Mesenchymal stem cell (in vitro differentiated cells and primary cell): Measurements from ENCODE around the gene GAGE10.
"Not testable (repeated sequence)": the region's sequence is repeated elsewhere in the genome, so short reads cannot be mapped to it uniquely, and the experiment has no call there.

Source experiments
- DNase-seq: peaks from one replicate; pipeline ENCODE4 v3.0.0-alpha.2; 2013
- H2AFZ ChIP-seq: one replicate; pipeline ENCODE4 v1.6.1; 2013; ENCODE audit warnings: low read depth, mild to moderate bottlenecking, control low read depth, inconsistent platforms, low read length, moderate library complexity
- H2AK5ac ChIP-seq: 2 replicates; pipeline ENCODE4 v1.6.1; 2013; ENCODE audit warnings: low read length, moderate library complexity, mild to moderate bottlenecking, inconsistent platforms; ENCODE audit not compliant: severe bottlenecking
- H2BK120ac ChIP-seq: one replicate; pipeline ENCODE4 v1.6.1; 2013; ENCODE audit warnings: low read depth, mild to moderate bottlenecking, inconsistent platforms, low read length, moderate library complexity
- H2BK12ac ChIP-seq, 2 experiments: one replicate each; pipeline ENCODE4 v1.6.1; 2013; ENCODE audit warnings: inconsistent platforms in 2 of 2, low read length in 2 of 2, mild to moderate bottlenecking in 2 of 2, moderate library complexity in 2 of 2, control low read depth in 1 of 2
- H2BK15ac ChIP-seq: one replicate; pipeline ENCODE4 v1.6.1; 2013; ENCODE audit warnings: mild to moderate bottlenecking, low read depth, inconsistent platforms; ENCODE audit not compliant: poor library complexity, severe bottlenecking
- H2BK5ac ChIP-seq: 2 replicates; pipeline ENCODE4 v1.6.1; 2013; ENCODE audit warnings: low read depth, mild to moderate bottlenecking, low read length, control low read depth, inconsistent platforms; ENCODE audit not compliant: poor library complexity, severe bottlenecking
- H3K14ac ChIP-seq, 2 experiments: one replicate each; pipeline ENCODE4 v1.6.1; 2013; ENCODE audit warnings: inconsistent platforms in 2 of 2, low read length in 2 of 2, control low read depth in 1 of 2, mild to moderate bottlenecking in 1 of 2, moderate library complexity in 1 of 2
- H3K18ac ChIP-seq, 2 experiments: one replicate each; pipeline ENCODE4 v1.6.1; 2013; ENCODE audit warnings: inconsistent platforms in 2 of 2, low read length in 2 of 2, control low read depth in 1 of 2, low read depth in 1 of 2, mild to moderate bottlenecking in 1 of 2
- H3K23ac ChIP-seq, 2 experiments: one replicate each; pipeline ENCODE4 v1.6.1; 2013; ENCODE audit warnings: inconsistent platforms in 2 of 2, low read length in 2 of 2, mild to moderate bottlenecking in 2 of 2, moderate library complexity in 2 of 2, control low read depth in 1 of 2
- H3K27ac ChIP-seq: 2 replicates; pipeline ENCODE4 v1.5.1; 2013; ENCODE audit warnings: mild to moderate bottlenecking, moderate library complexity, low read length, control low read depth, inconsistent platforms; ENCODE audit not compliant: poor library complexity, severe bottlenecking
- H3K27me3 ChIP-seq, 2 experiments: 2 replicates each; pipeline versions ENCODE4 v1.6.1 to v1.7.0; 2013; ENCODE audit warnings: low read length in 2 of 2, mild to moderate bottlenecking in 2 of 2, moderate library complexity in 2 of 2, control low read depth in 1 of 2, inconsistent platforms in 1 of 2; ENCODE audit not compliant: control insufficient read depth in 1 of 2, insufficient read depth in 1 of 2
- H3K36me3 ChIP-seq, 2 experiments: 2 replicates each; pipeline versions ENCODE4 v1.6.1 to v1.7.0; 2013; ENCODE audit warnings: low read length in 2 of 2, control low read depth in 1 of 2, inconsistent platforms in 1 of 2, low read depth in 1 of 2, mild to moderate bottlenecking in 1 of 2; ENCODE audit not compliant: insufficient read depth in 2 of 2, control insufficient read depth in 1 of 2
- H3K4ac ChIP-seq, 2 experiments: one replicate each; pipeline ENCODE4 v1.6.1; 2013; ENCODE audit warnings: inconsistent platforms in 2 of 2, low read length in 2 of 2, mild to moderate bottlenecking in 2 of 2, moderate library complexity in 2 of 2, control low read depth in 1 of 2, low read depth in 1 of 2
- H3K4me1 ChIP-seq: 2 replicates; pipeline ENCODE4 v1.6.1; 2013; ENCODE audit warnings: low read depth, low read length, control low read depth; ENCODE audit not compliant: control insufficient read depth, insufficient read depth
- H3K4me2 ChIP-seq: 2 replicates; pipeline ENCODE4 v1.6.1; 2013; ENCODE audit warnings: low read length, mild to moderate bottlenecking, inconsistent platforms; ENCODE audit not compliant: poor library complexity, severe bottlenecking
- H3K4me3 ChIP-seq, 2 experiments: 2 replicates each; pipeline versions ENCODE4 v1.5.1 to v1.7.0; 2013; ENCODE audit warnings: low read length in 2 of 2, mild to moderate bottlenecking in 2 of 2, control low read depth in 1 of 2, low read depth in 1 of 2; ENCODE audit not compliant: insufficient read depth in 1 of 2
- H3K79me1 ChIP-seq: replicated peaks from 2 replicates; pipeline ENCODE4 v1.6.1; 2013; ENCODE audit warnings: mild to moderate bottlenecking, control low read depth, low read length, inconsistent platforms; ENCODE audit not compliant: poor library complexity, severe bottlenecking
- H3K9ac ChIP-seq: 2 replicates; pipeline ENCODE4 v1.7.0; 2013; ENCODE audit warnings: mild to moderate bottlenecking, low read length, moderate library complexity
- H3K9me3 ChIP-seq: 2 replicates; pipeline ENCODE4 v1.7.0; 2013; ENCODE audit warnings: mild to moderate bottlenecking, low read length; ENCODE audit not compliant: control insufficient read depth
- H4K8ac ChIP-seq: one replicate; pipeline ENCODE4 v1.6.1; 2013; ENCODE audit warnings: inconsistent platforms, mild to moderate bottlenecking, low read length, moderate library complexity
- H4K91ac ChIP-seq: one replicate; pipeline ENCODE4 v1.6.1; 2013; ENCODE audit warnings: mild to moderate bottlenecking, low read length, inconsistent platforms
- WGBS: methylation state at CpG from one replicate; pipeline ENCODE4 v1.1.7; 2013; ENCODE audit warnings: mixed read lengths; 5-methylcytosine and 5-hydroxymethylcytosine counted together

The GAGE10 gene

GRCh38 chrX:49307775-49308174, 4.3 kb downstream of the GAGE10 start:
- H2BK12ac ChIP-seq, H3K27ac ChIP-seq, H3K18ac ChIP-seq, H2AK5ac ChIP-seq, H3K23ac ChIP-seq, H3K4me1 ChIP-seq, H3K14ac ChIP-seq, H3K4me3 ChIP-seq, DNase-seq, H3K4ac ChIP-seq, H3K36me3 ChIP-seq, H4K8ac ChIP-seq, H2BK5ac ChIP-seq, H2BK120ac ChIP-seq, H2BK15ac ChIP-seq, H3K9me3 ChIP-seq, H2AFZ ChIP-seq, H3K4me2 ChIP-seq, H3K79me1 ChIP-seq, H3K9ac ChIP-seq, H4K91ac ChIP-seq: not testable (repeated sequence)
- H3K27me3 ChIP-seq, result peaks cover 0 to 55% of the 10 kb centered on the region in 2 experiments
- 67% methylated on average over 1 of the region's 2 CpGs for WGBS

GRCh38 chrX:49308604-49309269, 5.3 kb downstream of the GAGE10 start:
- Histone ChIP-seq H2BK12ac (no peak overlapping the region), H2AFZ (no peak overlapping the region), H3K23ac (no peak overlapping the region), H2BK15ac (no peak overlapping the region), H3K4me1 (peaks cover 2% of the 10 kb centered on the region), H3K9me3 (no peaks in the 10 kb centered on the region), H3K4ac (no peak overlapping the region), H4K8ac (peak overlapping the region; percentile 37), H3K18ac (no peak overlapping the region), H3K4me2 (no peak overlapping the region), H3K27ac (no peak overlapping the region), H3K4me3 (peak overlapping the region in 1 of 2 experiments; percentile 72), H2BK5ac (no peak overlapping the region), H4K91ac (no peak overlapping the region), H3K14ac (peak overlapping the region in 1 of 2 experiments; percentile 65), H3K9ac (peak overlapping the region; percentile 84), H3K36me3 (no peaks in the 10 kb centered on the region), H2AK5ac (no peak overlapping the region), H3K79me1 (no peaks in the 10 kb centered on the region), H2BK120ac (no peak overlapping the region), H3K27me3 (peaks cover 0 to 62% of the 10 kb centered on the region in 2 experiments)
- peak; percentile 14 for DNase-seq
- WGBS, result 94% methylated on average over 15 of the region's 15 CpGs

GRCh38 chrX:49309401-49309981, 6.0 kb downstream of the GAGE10 start:
- Histone ChIP-seq H2BK15ac (no peak overlapping the region), H3K4me2 (peak overlapping the region; percentile 16), H2AFZ (no peak overlapping the region), H3K27me3 (peaks cover 0 to 57% of the 10 kb centered on the region in 2 experiments), H2BK120ac (no peak overlapping the region), H4K8ac (peak overlapping the region; percentile 64), H3K27ac (peak overlapping the region; percentile 54), H3K4ac (no peak overlapping the region), H3K4me1 (peaks cover 2% of the 10 kb centered on the region), H3K18ac (no peak overlapping the region), H3K36me3 (no peaks in the 10 kb centered on the region), H3K9me3 (no peaks in the 10 kb centered on the region), H2BK12ac (no peak overlapping the region), H3K14ac (no peak overlapping the region), H2BK5ac (no peak overlapping the region), H2AK5ac (no peak overlapping the region), H3K79me1 (no peaks in the 10 kb centered on the region), H3K9ac (peak overlapping the region; percentile 84), H3K23ac (no peak overlapping the region), H3K4me3 (peak overlapping the region in 1 of 2 experiments; percentile 72), H4K91ac (no peak overlapping the region)
- WGBS, result 40% methylated on average over 5 of the region's 8 CpGs
- DNase-seq, result peak; percentile 23

GRCh38 chrX:49310371-49310770, 6.9 kb downstream of the GAGE10 start:
- H2BK15ac ChIP-seq, result no peak overlapping the region
- peak overlapping the region; percentile 84 for H3K9ac ChIP-seq
- H2BK12ac ChIP-seq, result no peak overlapping the region
- no peak overlapping the region for H2AK5ac ChIP-seq
- H3K27ac ChIP-seq, result no peak overlapping the region
- H4K91ac ChIP-seq, result no peak overlapping the region
- no peaks in the 10 kb centered on the region for H3K36me3 ChIP-seq
- no peak overlapping the region for H2BK5ac ChIP-seq
- peaks cover 2% of the 10 kb centered on the region for H3K4me1 ChIP-seq
- no peak overlapping the region for H3K23ac ChIP-seq
- H3K9me3 ChIP-seq, result no peaks in the 10 kb centered on the region
- no peak overlapping the region for H3K4me2 ChIP-seq
- H4K8ac ChIP-seq, result no peak overlapping the region
- H3K14ac ChIP-seq, result no peak overlapping the region
- H3K4ac ChIP-seq, result no peak overlapping the region
- peaks cover 0 to 53% of the 10 kb centered on the region in 2 experiments for H3K27me3 ChIP-seq
- H2BK120ac ChIP-seq, result no peak overlapping the region
- WGBS, result 69% methylated on average over 13 of the region's 18 CpGs
- H3K79me1 ChIP-seq, result no peaks in the 10 kb centered on the region
- no peak overlapping the region for H2AFZ ChIP-seq
- no peak overlapping the region for H3K4me3 ChIP-seq
- H3K18ac ChIP-seq, result no peak overlapping the region
- DNase-seq, result no peak
